Left ventricle myocardium superior (tissue), 1 donor: ENCODE data around the gene EOLA1. TPM values are rescaled to one million over a fixed set of nuclear protein-coding genes. Genes with fewer than 3 reads are reported as not detected.
"Not testable (repeated sequence)": the region's sequence is repeated elsewhere in the genome, so short reads cannot be mapped to it uniquely, and the experiment has no call there.

Experiments used
- ATAC-seq: fragments of 200-7000 bp; cut with Tn5 transposase; one replicate; pipeline ENCODE4 v1.9.1; 2020; ENCODE audit warnings: mild to moderate bottlenecking, moderate library complexity
- DNase-seq: peaks from one replicate; pipeline ENCODE4 v3.0.0-alpha.2; 2020
- intact Hi-C: fragments of 100-400 bp; cut with micrococcal nuclease; formaldehyde crosslinking; loops from one replicate; pipeline ENCODE4 v1.11.0; 2022
- total RNA-seq: library from RNA; stranded (reverse); fragmentation: NEBNext Ultra II Directional; extraction: Animal tissue kit (Norgen Biotek cat#: 25700); gene quantifications from one replicate; pipeline ENCODE4 v1.2.1, GENCODE V29; 2021
- donor health status: DM: no; HTN: yes; CAD: no; lungs with severe emphysema.

The EOLA1 gene
- total RNA-seq, 1 donor from 2014 or later, result 29.6 TPM

- intact Hi-C loops, result no loop called here
- ATAC-seq, result no peak
Observed at GRCh38 chrX:149511081-149511480, 29.7 kb upstream of the EOLA1 start.

GRCh38 chrX:149512225-149512885, 28.5 kb upstream of the EOLA1 start:
- DNase-seq, result peak; percentile 39
- peak; percentile 78 for ATAC-seq
- intact Hi-C loops, result no loop called here

More at GRCh38 chrX:149511081-149511480, 29.7 kb upstream of the EOLA1 start:
- DNase-seq, result no peak

GRCh38 chrX:149513825-149514428, 26.9 kb upstream of the EOLA1 start:
- no peak for ATAC-seq
- intact Hi-C loops, result no loop called here
- no peak for DNase-seq

GRCh38 chrX:149515954-149516602, 24.7 kb upstream of the EOLA1 start:
- ATAC-seq, result peak; percentile 66
- intact Hi-C loops, result no loop called here
- DNase-seq, result no peak

- intact Hi-C loops, result no loop called here
- DNase-seq (no peak), ATAC-seq (no peak)
Observed at GRCh38 chrX:149516604-149517003, 24.2 kb upstream of the EOLA1 start.

GRCh38 chrX:149517308-149517707, 23.5 kb upstream of the EOLA1 start:
- ATAC-seq, result no peak
- no peak for DNase-seq
- intact Hi-C loops, result no loop called here

- DNase-seq (no peak), ATAC-seq (no peak)
- intact Hi-C loops, result no loop called here
Observed at GRCh38 chrX:149518236-149518635, 22.6 kb upstream of the EOLA1 start.

- ATAC-seq, DNase-seq, intact Hi-C loops: not testable (repeated sequence)
Observed at GRCh38 chrX:149520636-149521277, 20.1 kb upstream of the EOLA1 start.

- intact Hi-C loops, result no loop called here
- ATAC-seq (no peak), DNase-seq (no peak)
Observed at GRCh38 chrX:149521438-149521837, 19.4 kb upstream of the EOLA1 start.

GRCh38 chrX:149522916-149523315, 17.9 kb upstream of the EOLA1 start:
- DNase-seq (no peak), ATAC-seq (peak; percentile 30)
- intact Hi-C loops, result no loop called here

GRCh38 chrX:149525389-149525788, 15.4 kb upstream of the EOLA1 start:
- DNase-seq (peak; percentile 52), ATAC-seq (peak; percentile 51)
- intact Hi-C loops, result not testable (repeated sequence)

GRCh38 chrX:149525903-149526302, 14.9 kb upstream of the EOLA1 start:
- intact Hi-C loops, result not testable (repeated sequence)
- ATAC-seq, result peak; percentile 10

GRCh38 chrX:149526318-149527033, 14.3 kb upstream of the EOLA1 start:
- DNase-seq, intact Hi-C loops: not testable (repeated sequence)
- ATAC-seq, result peak; percentile 88

More at GRCh38 chrX:149525903-149526302, 14.9 kb upstream of the EOLA1 start:
- DNase-seq, result not testable (repeated sequence)

- DNase-seq (no peak), ATAC-seq (peak; percentile 22)
- intact Hi-C loops, result no loop called here
Observed at GRCh38 chrX:149527705-149528104, 13.1 kb upstream of the EOLA1 start.

GRCh38 chrX:149528381-149528780, 12.4 kb upstream of the EOLA1 start:
- DNase-seq, result no peak
- intact Hi-C loops, result no loop called here
- ATAC-seq, result no peak

- no peak for ATAC-seq
- intact Hi-C loops, result no loop called here
Observed at GRCh38 chrX:149531599-149531998, 9.2 kb upstream of the EOLA1 start.

GRCh38 chrX:149532868-149533267, 7.9 kb upstream of the EOLA1 start:
- intact Hi-C loops, ATAC-seq, DNase-seq: not testable (repeated sequence)

More at GRCh38 chrX:149531599-149531998, 9.2 kb upstream of the EOLA1 start:
- no peak for DNase-seq

GRCh38 chrX:149533999-149534398, 6.8 kb upstream of the EOLA1 start:
- intact Hi-C loops, ATAC-seq, DNase-seq: not testable (repeated sequence)
